CD1c-positive myeloid dendritic cell (primary cell): ENCODE data around the gene NXPH3.
"Not testable (repeated sequence)": the region's sequence is repeated elsewhere in the genome, so short reads cannot be mapped to it uniquely, and the experiment has no call there.

Experiments
- DNase-seq: peaks from one replicate; pipeline ENCODE4 v3.0.0-alpha.2; 2016; ENCODE audit errors: extremely low spot score

Gene NXPH3

DNA sequence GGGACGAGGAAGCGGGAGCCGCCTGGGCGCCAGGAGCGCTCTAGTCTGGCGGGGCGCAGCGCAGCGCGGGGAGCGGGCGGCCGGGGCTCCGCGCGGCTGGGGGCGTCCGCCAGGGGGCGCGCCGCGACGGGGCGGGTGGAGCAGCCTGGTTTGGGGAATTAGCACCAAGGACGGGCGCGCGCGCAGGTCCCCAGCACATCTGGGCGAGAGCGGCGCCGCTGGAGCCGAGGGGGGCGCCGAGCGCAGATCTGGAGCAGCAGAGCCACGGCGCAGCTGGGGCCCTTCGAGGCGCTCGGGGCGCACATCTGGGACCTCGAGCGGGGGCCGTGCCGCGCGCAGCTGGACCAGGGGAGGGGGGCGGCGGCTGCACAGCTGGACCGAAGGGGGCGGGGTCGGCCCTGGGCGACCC is at the start of gene NXPH3:
TSS of gene NXPH3 (plus strand) at position 193 of the 409 bp plus-strand sequence. CDS start 349 bp downstream, outside the sequence.
- peak; percentile 77 for DNase-seq

DNA sequence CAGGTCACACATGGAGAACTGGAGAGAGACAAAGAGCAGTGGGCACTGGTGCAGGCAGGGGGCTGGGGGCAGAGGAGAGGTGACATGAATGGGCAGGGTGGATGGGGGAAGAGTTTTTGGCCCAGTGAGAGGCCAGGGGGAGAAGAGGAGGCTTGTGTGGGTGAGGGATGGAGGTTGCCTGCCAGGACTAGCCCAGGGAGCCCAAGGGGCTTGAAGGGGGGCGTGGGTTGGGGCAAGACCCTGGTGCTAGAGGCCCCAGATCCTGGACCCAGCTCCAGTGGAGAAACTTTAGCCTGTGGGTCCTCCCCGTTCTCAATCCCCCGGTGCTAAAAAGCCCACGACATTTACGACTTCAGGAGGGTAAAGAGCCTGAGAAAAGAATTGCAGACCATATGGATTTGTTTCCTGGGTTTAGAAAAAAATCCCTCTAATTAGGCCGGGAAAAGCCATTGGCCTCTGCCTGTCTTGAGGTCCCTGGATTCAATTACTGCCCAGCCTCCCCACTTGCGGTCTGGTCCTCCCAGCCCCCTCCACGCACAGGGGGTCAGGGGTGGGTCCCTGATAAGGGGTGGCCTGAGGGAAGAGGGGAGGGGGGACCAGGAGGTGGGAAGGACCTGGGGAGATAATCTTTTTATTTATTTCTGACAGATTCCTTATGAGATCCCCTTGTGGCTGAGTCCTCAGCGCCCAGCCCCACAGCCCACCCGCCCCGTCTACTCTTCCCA is 47.6 kb upstream of the NXPH3 start:
- DNase-seq: no peak

DNA sequence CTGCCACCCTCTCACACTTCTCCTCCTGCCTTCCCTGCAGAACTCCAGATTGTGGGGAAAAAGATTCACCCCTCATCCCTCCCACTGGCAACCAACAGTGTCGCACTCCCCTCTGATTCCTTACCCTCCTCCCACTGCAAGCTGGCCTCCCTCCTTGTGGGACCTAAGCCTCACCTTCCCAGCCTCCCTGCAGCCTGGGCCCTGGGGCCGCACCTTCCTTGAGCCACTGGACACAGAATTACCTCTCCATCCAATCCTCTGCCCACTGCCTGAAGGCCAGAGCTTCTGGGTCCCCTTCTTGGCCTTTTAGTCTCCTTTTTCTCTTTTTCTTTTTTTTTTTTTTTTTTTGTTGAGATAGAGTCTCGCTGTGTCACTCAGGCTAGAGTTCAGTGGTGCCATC is 46.7 kb upstream of the NXPH3 start:
- DNase-seq: no peak

DNA sequence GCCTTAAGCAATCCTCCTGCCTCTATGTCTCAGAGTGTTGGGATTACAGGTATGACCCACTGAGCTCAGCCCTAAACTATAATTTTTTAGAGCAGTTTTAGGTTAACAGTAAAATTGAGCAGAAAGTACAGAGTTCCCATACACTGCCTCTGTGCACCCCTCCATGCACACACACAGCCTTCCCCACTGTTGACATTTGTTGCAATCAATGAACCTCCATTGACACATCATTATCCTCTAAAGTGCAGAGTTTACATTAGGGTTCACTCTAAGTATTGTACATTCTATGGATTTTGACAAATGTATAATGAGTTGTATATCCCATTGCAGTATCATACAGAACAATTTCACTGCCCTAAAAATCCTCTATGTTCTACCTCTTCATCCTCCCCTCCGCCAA is 45.6 kb upstream of the NXPH3 start:
- DNase-seq: no peak

DNA sequence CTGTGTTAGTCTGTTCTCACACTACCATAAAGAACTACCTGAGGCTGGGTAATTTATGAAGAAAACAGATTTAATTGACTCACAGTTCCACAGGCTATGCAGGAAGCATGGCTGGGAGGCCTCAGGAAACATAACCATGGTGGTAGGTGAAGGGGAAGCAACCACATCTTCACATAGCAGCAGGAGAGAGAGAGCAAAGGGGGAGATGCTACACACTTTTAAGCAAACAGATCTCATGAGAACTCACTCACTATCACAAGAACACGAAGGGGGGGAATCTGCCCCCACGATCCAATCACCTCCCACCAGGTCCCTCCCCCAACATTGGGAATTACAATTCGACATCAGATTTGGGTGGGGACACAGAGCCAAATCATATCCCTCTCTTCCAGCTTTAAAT is 31.8 kb upstream of the NXPH3 start:
- no peak for DNase-seq

DNA sequence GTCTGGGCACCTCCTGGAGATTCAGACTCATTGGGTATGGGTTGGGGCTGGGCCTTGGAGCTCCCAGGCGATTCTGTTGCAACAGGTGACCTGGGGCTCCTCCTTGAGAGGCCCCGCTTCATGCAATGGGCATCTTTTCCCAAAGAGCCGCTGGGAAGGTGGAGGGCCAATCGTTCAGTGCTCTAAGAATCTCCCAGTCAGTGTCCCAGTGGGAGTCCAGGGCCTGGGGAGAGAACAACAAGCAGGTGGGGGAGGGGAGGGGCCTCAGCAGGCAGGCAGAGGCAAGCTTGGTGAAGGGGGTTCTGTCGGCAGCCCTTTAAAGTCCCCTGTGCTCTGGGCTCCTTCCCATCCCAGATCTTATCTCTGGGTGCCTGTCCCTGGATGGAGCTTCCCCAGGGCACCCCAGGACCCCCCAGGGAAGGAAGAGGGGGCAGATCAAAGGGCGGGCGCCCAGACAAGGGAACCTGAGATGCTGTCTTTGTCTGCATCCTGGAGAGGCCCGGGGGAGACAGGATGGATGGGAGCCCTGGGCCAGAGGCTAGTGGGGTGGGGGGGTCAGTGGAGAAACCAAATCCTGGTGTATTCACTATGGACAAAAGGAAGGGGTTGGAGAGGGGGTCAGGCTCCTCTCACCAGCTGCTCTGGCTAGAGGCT is 30.5 kb upstream of the NXPH3 start:
- DNase-seq: no peak

DNA sequence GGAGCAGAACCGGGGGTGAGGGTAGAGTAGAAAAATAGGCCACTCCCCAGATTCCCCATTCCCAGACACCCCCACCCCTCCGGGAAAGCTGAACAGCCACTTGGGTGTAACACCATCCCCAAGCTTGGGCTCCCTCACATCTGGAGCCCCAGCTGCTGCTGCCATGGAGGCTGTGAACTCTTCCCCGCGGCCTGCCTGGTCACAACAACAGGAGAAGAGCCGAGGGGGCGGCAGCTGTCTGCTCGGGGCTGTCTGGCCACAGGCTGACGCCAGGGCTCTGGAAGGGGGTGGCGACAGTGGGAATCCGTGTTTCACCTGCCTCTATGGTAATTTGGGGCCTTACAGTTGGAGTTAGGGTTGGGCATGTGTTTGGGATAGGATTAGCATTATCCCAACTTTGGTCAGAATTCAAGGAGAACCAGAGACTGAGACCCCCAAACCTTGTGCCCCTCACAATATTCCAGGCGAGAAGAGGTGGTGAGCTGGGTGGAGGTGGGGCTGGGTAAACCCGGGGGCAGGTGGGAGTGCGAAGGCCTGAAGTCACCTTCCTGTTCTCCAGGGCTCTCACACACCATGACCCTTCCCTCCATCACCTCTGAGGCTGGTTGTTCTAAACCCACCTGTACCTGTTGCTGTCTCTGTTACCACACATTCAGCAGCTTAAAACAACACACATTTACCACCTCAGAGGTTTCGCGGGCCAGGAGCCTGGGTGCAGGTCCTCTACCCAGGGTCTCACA is 29.7 kb upstream of the NXPH3 start:
- no peak for DNase-seq

DNA sequence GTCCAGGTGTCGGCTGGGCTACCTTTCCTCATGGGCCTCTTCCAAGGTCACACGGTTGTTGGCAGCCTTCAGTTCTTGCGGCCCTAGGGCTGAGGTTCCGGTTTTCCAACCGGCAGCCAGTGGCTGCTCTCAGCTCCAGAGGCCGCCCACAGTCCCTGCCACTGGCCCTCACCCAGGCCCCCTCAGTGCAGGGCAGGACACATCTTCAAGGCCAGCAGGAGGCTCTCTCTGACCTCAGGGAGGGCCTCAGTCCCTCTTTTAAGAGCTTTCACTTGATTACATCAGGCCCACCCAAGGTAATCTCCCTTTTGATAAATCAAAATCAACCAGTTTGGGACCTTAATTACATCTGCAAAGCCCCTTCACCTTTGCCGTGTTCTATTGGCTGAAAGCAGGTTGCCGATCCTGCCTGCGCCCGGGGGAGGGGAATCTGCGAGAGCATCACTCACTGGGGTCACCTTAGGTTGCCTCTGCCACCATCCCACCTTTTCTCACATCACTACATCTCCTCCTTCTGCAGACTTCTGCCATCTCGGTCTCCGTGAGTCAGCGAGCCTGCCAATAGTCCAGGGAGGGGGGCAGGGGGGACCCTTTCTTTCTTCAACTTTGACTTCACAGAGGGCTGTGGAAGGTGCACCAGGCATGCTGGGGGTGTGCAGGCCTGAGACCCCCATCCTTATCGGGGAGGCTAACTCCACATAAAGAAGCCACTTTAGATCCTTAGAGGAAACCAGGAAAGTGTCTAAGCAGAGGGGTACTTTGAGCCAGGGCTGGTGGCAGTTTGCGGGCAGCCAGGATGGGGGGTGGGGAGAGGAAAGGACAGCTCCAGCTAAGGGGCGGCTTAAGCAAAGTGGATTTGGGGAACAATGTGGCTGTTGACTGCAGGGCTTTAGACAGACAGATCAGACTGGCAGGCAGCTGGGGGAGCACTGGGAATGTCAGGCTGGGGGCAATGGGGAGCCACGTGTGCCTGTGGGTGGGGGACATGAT is 28.8 kb upstream of the NXPH3 start:
- DNase-seq: no peak

DNA sequence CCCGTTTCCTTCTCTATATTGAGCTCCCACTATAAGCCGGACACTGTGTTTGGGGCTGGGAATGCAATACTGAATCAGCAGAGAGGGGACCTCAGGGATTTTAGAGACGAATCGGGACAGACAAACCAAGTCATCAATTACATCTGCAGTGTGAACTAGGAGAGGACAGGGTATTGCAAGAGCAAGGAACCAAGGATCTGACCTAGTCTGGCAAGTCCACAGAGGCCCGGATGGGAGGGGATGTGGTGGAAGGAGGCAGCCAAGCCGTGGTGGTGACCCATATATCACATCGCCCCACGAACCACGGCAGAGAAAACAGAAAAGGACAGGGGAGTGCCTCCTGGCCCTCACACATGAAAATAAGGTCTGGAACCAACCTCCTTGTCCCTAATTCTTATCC is 28.1 kb upstream of the NXPH3 start:
- DNase-seq: no peak

DNA sequence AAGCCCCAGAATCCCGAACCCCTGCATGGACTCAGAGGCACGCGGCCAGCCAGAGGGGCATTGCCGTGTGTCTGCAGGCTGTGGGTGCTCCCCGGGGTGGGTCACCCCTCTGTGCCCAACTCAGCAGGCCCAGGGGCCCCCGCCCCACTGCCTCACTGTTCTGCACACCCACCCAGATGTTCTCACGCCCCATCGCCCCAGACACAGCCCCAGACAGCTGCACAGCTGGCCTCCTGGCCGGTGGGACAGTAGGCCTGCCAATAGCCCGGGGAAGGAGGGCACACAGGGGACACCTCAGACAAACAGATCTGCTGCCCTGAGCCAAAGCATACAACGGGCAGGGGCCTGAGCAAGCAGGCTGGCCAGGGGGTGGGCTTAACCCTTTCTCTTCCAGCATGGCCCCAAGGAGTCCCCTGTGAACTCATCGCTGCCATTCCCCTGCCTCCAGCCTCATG is 27.6 kb upstream of the NXPH3 start:
- DNase-seq: no peak

DNA sequence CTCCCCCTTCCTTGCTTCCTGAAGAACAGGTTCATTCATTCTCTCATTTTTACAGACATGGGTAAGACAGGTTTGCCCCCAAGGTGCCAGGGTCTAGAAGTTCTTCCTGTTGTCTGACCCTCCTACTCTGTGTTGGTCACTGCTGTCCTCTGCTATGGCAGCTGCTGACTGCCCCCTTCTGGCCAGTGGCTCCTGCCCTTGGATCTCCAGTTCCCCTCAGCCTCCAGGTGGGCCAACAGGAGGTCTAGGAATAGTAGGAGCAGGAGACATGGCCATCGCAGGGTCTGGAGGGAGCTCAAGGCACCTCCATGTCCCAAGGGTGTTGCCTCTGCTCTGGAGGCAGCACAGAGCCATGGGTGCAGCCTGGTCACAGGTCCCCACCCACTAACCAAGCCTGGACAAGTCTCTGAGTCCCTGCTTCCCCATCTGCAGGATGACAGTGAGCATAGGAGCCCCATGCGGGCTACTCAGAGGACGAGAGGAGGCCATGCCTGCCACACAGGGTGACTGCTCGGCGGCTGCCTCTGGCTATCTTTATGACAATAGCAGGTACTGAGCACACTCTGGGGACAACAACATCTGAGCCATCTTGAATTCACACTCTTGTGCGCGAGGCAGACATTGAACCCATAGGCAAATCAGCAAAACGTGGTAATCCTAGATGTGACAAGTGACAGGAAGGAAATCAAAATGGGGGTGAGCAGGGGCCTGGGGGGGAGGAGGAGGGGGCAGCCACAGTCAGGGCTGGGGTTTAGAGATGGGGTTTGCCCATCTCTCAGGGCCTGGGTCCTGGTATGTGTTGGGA is 27.0 kb upstream of the NXPH3 start:
- peak; percentile 50 for DNase-seq

DNA sequence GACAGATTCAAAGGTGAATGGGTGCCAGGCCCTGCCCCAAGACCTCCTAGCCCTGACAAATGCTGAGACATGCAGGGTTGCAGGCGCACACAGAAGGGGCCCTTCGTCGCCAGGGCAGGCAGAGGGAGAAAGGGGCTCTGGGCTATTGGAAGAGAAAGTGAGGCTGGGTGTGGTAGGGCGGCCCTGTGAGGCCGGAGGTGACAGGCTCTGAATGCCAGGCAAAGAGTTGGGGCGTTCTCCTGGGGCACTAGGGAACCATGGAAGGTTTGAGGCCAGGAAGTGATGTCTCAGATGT is 26.4 kb upstream of the NXPH3 start:
- DNase-seq: no peak

DNA sequence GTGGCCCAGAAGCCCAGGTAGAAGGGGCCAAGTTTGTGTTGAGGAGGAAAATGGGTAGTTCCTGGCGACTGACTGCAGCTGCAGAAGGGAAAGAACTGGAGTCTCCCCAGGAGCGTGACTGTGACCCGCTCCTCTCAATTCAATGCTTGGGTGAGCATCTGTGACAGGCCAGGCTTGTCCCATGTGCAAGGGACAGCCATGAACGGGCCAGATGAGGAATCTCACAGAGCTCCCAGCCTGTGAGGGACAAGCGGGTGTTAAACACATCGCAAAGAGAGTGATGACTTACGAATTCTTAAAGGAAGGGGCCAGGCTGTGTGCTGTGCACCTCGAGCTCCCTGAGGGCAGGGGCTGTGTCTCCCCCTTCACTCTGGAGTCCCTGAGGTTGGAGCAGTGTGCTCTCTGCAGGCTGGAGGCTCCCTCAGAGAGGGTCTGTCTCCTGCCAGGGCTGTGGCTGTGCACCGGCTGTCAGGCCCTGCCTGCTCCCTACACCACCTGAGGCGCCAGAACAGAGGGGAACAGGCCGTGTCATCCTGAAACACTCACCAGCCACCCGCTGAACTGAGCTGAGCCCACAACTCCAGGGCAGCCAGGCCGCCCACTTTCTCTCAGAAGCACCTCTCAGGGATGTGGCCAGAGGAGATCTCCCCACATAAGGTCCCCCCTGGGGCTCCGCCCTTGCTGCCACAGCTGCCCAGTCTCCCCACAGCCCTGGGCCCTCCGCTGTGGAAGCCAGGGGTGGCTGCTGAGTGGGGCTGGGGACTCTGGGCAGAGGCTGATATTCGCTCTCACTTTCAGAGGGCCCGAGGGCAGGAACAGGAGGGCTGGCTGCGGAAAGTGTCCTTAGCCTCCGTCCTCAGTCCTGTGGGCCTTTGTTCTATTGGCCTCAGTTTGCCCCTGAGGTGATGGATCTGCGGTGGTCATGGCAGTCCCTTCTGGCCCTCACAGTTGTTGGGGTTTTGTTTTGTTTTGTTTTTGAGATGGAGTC is 25.7 kb upstream of the NXPH3 start:
- DNase-seq: no peak

DNA sequence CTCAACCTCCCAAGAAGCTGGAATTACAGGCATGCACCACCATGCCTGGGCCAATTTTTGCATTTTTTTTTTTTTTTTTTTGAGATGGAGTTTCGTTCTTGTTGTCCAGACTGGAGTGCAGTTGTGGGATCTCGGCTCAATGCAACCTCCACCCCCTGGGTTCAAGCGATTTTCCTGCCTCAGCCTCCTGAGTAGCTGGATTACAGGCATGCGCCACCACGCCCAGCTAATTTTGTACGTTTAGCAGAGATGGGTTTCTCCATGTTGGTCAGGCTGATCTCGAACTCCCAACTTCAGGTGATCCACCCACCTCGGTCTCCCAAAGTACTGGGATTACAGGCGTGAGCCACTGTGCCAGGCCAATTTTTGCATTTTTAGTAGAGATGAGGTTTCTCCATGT is 24.9 kb upstream of the NXPH3 start:
- not testable (repeated sequence) for DNase-seq

DNA sequence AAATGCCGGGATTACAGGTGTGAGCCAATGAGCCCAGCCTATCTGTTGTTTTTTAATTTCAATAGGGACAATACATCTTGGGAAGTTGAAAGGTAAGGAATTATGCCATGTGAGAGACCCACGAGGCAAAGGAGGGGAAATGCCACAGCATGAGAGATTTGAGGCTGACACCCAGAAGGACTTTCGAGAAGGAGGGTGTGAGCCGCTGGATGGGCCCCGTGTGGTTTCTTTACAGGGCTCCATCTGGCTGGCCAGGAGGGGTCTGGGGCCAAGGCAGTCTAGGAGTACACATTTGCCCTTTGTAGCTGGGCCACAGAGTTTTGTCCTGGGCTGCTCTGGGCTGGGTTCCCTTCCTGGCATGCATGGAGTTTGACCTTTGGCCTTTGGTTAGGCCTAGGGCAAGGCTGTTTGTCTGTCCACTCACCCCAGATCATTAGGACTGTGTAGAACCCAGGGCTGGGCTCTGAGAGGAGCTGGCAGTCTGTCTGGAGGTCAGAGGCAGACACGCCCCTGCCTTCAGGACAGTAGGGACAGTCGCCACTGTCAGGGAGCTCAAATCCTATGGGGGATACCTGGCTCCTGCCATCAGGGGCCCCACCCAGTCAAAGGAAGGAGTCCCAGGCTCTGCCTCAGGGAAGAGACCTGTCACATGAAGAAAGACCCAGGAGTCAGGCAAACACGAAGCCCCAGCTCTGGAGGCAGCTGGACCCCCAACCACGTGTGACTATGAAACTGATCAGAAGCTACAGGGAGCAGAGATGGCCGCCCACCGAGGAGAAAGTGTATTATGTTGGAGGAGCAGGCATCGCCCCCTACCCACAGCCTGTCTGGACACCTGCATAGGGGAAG is 24.2 kb upstream of the NXPH3 start:
- DNase-seq: no peak

DNA sequence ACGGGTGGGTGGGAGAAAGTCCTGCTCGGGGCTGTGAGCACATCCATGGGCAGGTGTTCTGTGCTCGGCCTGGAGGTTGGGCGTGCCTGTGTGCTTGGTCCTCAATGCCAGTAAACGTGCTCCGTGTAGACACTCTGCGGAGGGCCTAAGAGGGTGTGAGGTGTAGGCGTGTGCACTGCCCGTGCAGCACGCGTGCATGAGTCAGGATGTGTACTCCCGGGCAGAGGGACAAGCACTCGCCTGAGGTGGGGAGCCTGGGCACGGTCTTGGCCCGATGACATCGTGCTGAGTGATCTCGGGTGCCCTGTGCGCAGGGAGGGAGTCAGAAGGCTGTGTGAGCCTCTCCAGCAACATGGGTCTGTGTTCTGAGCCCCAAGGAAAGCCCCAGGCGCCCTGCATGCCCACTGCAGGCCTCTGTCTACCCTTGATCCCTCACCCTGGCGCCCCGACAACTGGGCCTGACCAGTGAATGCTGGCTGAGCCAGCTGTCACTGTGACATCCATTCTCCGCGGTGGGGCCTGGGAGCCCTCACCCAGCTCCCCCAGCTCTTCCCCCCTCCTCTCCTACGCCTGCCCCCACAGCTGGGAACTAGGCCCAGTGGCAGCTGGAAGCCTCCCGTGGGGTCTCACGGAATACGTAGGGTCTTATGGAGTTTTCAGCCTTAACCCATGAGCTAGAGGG is 23.5 kb upstream of the NXPH3 start:
- DNase-seq: no peak

DNA sequence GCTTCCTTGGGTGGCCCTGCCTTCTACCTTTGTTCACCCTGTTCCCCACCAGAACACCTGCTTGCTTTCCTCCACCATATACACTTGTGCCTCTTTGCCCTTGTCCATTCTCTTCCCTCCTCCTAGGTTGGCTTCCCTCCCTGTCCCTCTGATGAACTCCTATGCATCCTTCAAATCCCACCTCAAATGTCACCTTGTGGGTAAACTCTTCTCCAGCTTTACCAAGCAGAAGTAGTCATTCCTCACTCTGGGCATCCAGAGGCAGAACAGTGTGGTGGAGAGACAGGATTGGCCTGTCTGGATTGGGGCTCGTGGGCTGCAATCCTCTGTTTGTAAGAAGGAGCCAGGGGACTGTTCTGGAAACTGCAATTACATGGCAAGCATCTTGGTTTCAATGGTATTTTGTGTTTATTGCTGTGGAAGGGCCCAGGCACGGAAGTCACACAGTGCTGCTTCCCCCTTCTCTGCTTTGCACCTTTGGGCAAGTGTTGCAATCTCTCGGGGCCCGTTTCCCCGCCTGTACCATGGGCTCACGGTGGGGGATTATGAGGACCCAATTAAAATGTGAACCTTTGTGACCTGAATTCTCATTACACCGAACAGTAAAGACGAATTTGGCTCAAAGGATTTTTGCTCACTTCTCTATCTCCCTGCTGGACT is 21.9 kb upstream of the NXPH3 start:
- DNase-seq: no peak
